OCI-LY1 (cell line): ENCODE measurements around the gene PHF14.

Experiments used
- H2AFZ ChIP-seq: fragments of 200-600 bp; sonication (generic), shearing (Covaris generic); 2 replicates; pipeline ENCODE4 v1.6.0; 2014; ENCODE audit warnings: antibody characterized with exemption, mild to moderate bottlenecking, low read length
- H3F3A ChIP-seq: fragments of 200-600 bp; sonication (generic), shearing (Covaris generic); 2 replicates; pipeline ENCODE4 v1.6.0; 2014; ENCODE audit warnings: mild to moderate bottlenecking, antibody characterized with exemption, low read length, moderate library complexity; ENCODE audit not compliant: insufficient read depth
- H3K27ac ChIP-seq: fragments of 200-600 bp; sonication (generic); 2 replicates; pipeline ENCODE4 v1.5.1; 2014; ENCODE audit warnings: low read length, mixed run types, mild to moderate bottlenecking, low read depth; ENCODE audit not compliant: poor library complexity, severe bottlenecking
- H3K27me3 ChIP-seq: fragments of 200-600 bp; sonication (generic); 2 replicates; pipeline ENCODE4 v1.6.0; 2014; ENCODE audit warnings: antibody characterized with exemption, mild to moderate bottlenecking, low read length, moderate library complexity; ENCODE audit not compliant: insufficient read depth
- H3K36me3 ChIP-seq: fragments of 200-600 bp; sonication (generic); 2 replicates; pipeline ENCODE4 v1.6.1; 2014; ENCODE audit warnings: mild to moderate bottlenecking, antibody characterized with exemption, low read length, moderate library complexity, mixed read lengths; ENCODE audit not compliant: insufficient read depth
- H3K4me1 ChIP-seq: fragments of 200-600 bp; sonication (generic); 2 replicates; pipeline ENCODE4 v1.5.1; 2014; ENCODE audit warnings: mild to moderate bottlenecking, low read length, moderate library complexity; ENCODE audit not compliant: insufficient read depth, severe bottlenecking
- H3K4me2 ChIP-seq: fragments of 200-600 bp; sonication (generic), shearing (Covaris generic); 2 replicates; pipeline ENCODE4 v1.6.1; 2014; ENCODE audit warnings: low read length
- H3K4me3 ChIP-seq: fragments of 200-600 bp; sonication (generic); 2 replicates; pipeline ENCODE4 v1.5.1; 2014; ENCODE audit warnings: low read length, low read depth, mild to moderate bottlenecking, mixed read lengths; ENCODE audit not compliant: poor library complexity, severe bottlenecking
- H3K79me2 ChIP-seq: fragments of 200-600 bp; shearing (Covaris generic); 2 replicates; pipeline ENCODE4 v1.6.1; 2016; ENCODE audit warnings: mixed run types, low read length, mixed read lengths; ENCODE audit not compliant: insufficient read depth
- H3K9ac ChIP-seq: fragments of 200-600 bp; sonication (generic), shearing (Covaris generic); 2 replicates; pipeline ENCODE4 v1.6.1; 2014; ENCODE audit warnings: mild to moderate bottlenecking, low read length, mixed read lengths
- H3K9me2 ChIP-seq: fragments of 200-600 bp; sonication (generic), shearing (Covaris generic); 2 replicates; pipeline ENCODE4 v1.6.1; 2014; ENCODE audit warnings: low read depth, mild to moderate bottlenecking, low read length, mixed read lengths
- H3K9me3 ChIP-seq: fragments of 200-600 bp; shearing (Covaris generic); 2 replicates; pipeline ENCODE4 v1.6.1; 2014; ENCODE audit warnings: low read length, mixed read lengths
- H4K20me1 ChIP-seq: fragments of 200-600 bp; sonication (generic), shearing (Covaris generic); 2 replicates; pipeline ENCODE4 v1.6.0; 2016; ENCODE audit warnings: mild to moderate bottlenecking, low read length; ENCODE audit not compliant: insufficient read depth
- EZH2 ChIP-seq: fragments of 200-600 bp; sonication (generic), shearing (Covaris generic); IDR thresholded peaks from 2 replicates; pipeline ENCODE4 v1.8.0; 2017; ENCODE audit warnings: borderline replicate concordance, mixed run types, mild to moderate bottlenecking, antibody characterized with exemption, low read length, moderate library complexity, mixed read lengths
- TF ChIP-seq, protein P1 (sequence below): fragments of 200-600 bp; sonication (generic), shearing (Covaris generic); IDR thresholded peaks from 2 replicates; pipeline ENCODE4 v1.5.1; 2017; ENCODE audit warnings: mild to moderate bottlenecking, antibody characterized with exemption, low read length, moderate library complexity, mixed read lengths

The PHF14 gene

DNA sequence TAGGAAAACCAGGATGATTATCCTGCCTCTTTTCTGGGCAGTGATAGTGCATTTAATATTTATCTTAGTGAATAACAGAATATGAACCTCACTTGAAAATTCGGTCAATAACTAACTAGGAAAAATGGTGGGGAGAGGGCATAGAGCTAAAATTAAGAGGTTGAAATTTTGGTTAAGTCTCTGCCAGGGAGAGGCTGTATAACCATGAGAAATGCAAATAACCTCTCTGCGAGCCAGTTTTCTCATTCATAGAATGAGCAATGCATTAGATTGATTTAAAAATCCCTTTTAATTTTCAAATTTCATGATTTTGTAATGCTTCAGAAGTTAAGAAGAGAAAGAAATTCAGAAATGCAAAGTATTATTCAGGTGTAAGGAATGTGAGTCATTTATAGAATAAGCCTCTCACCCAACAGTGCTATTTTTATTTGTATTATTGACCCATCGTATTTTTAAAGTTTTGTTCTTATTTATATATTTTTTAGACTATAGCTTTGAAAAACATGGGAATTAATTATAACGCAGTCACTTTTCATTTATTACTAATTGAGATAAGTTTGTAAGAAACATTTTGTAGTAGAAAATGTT is 104.7 kb downstream of the PHF14 start:
- Histone ChIP-seq H3K4me3 (no peak overlapping the region), H3K9ac (no peak overlapping the region), H3K4me1 (no peaks in the 10 kb centered on the region), H2AFZ (no peak overlapping the region), H3F3A (no peaks in the 10 kb centered on the region), H3K27me3 (no peaks in the 10 kb centered on the region), H3K79me2 (no peaks in the 10 kb centered on the region), H3K36me3 (peaks cover 10% of the 10 kb centered on the region; the same call in 1 of the 2 replicates), H3K27ac (no peak overlapping the region), H3K4me2 (no peak overlapping the region), H4K20me1 (no peaks in the 10 kb centered on the region), H3K9me3 (no peaks in the 10 kb centered on the region), H3K9me2 (no peaks in the 10 kb centered on the region)
- TF ChIP-seq EZH2 = no peak
- TF ChIP-seq, protein P1, sequence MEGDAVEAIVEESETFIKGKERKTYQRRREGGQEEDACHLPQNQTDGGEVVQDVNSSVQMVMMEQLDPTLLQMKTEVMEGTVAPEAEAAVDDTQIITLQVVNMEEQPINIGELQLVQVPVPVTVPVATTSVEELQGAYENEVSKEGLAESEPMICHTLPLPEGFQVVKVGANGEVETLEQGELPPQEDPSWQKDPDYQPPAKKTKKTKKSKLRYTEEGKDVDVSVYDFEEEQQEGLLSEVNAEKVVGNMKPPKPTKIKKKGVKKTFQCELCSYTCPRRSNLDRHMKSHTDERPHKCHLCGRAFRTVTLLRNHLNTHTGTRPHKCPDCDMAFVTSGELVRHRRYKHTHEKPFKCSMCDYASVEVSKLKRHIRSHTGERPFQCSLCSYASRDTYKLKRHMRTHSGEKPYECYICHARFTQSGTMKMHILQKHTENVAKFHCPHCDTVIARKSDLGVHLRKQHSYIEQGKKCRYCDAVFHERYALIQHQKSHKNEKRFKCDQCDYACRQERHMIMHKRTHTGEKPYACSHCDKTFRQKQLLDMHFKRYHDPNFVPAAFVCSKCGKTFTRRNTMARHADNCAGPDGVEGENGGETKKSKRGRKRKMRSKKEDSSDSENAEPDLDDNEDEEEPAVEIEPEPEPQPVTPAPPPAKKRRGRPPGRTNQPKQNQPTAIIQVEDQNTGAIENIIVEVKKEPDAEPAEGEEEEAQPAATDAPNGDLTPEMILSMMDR = no peak

DNA sequence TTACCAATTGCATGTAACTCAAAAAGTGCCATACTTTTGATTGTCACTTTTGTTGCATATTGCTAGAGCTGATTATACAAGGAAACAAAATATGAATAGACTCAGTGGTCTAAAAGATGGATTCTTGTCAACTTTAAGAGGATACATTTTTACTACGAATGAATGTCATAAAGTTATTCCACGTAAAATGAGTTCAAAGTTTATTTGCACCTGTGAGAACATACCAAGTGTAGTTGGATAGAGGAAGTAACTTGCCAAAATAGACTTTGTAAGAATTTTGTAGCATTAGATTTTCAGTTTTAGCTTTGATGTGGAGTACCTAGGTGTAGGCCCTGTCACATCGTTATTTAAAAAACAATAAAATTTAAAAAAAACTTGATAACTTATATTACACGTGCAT is 106.2 kb downstream of the PHF14 start:
- H4K20me1 ChIP-seq = no peaks in the 10 kb centered on the region
- H3K4me3 ChIP-seq = no peak overlapping the region
- 0 out of 2 replicates have a peak, but pooled peaks cover 10% of the 10 kb centered on the region for H3K36me3 ChIP-seq
- no peaks in the 10 kb centered on the region for H3K27me3 ChIP-seq
- no peaks in the 10 kb centered on the region for H3K9me3 ChIP-seq
- H3K4me2 ChIP-seq = no peak overlapping the region
- no peak overlapping the region for H2AFZ ChIP-seq
- no peak overlapping the region for H3K27ac ChIP-seq
- H3K79me2 ChIP-seq = no peaks in the 10 kb centered on the region
- H3K9me2 ChIP-seq = no peaks in the 10 kb centered on the region
- TF ChIP-seq, protein P1 = no peak
- TF ChIP-seq EZH2 = no peak
- H3K4me1 ChIP-seq = no peaks in the 10 kb centered on the region
- H3K9ac ChIP-seq = no peak overlapping the region
- H3F3A ChIP-seq = no peaks in the 10 kb centered on the region

DNA sequence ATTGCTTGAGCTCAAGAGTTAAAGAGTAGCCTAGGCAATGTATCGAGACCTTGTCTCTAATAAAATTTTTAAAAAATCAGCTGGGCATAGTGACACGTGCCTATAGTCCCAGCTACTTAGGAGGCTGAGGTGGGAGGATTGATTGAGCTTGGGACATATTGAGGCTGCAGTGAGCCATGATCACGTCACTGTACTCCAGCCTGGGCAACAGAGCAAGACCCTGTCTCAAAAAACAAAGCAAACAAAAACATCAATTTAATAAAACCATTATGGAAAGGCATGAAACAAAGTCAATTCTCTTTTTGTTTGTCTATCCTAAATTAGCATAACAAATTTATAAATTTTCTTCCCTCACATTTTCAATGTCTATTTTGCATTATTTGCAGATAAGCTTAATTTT is 108.4 kb downstream of the PHF14 start:
- H3K9me2 ChIP-seq = no peaks in the 10 kb centered on the region
- no peaks in the 10 kb centered on the region for H3K4me1 ChIP-seq
- 0 out of 2 replicates have a peak, but pooled peaks cover 10% of the 10 kb centered on the region for H3K36me3 ChIP-seq
- no peak overlapping the region for H3K4me2 ChIP-seq
- H3K27me3 ChIP-seq = no peaks in the 10 kb centered on the region
- H3K9ac ChIP-seq = no peak overlapping the region
- no peaks in the 10 kb centered on the region for H4K20me1 ChIP-seq
- H3F3A ChIP-seq = no peaks in the 10 kb centered on the region
- H3K79me2 ChIP-seq = no peaks in the 10 kb centered on the region
- H2AFZ ChIP-seq = no peak overlapping the region
- TF ChIP-seq, protein P1 = no peak
- H3K4me3 ChIP-seq = no peak overlapping the region
- no peak overlapping the region for H3K27ac ChIP-seq
- no peaks in the 10 kb centered on the region for H3K9me3 ChIP-seq
